Gastrocnemius medialis (tissue), 4 donors: ENCODE measurements around the gene DOCK4. TPM values are rescaled to one million over a fixed set of nuclear protein-coding genes. Genes with fewer than 3 reads are reported as not detected.

ENCODE experiments used
- ATAC-seq, 2 donors: fragments of 150-250 bp; one replicate each; pipeline ENCODE4 v1.9.1; 2016
- DNase-seq, 2 donors: peaks; one replicate each; pipeline ENCODE4 v3.0.0-alpha.2; 2019
- H3K27ac ChIP-seq, 4 donors: fragments of 200-600 bp; sonication (generic); 1 replicate in 1 of 4; 2 replicates in 3 of 4; pipeline ENCODE4 v1.5.1; 2016 to 2018; ENCODE audit warnings: mild to moderate bottlenecking in 2 of 4, moderate library complexity in 1 of 4
- H3K27me3 ChIP-seq, 3 donors: fragments of 200-600 bp; sonication (generic) in 2 of 3; 1 replicate in 1 of 3; 2 replicates in 2 of 3; pipeline versions ENCODE4 v1.5.1 to v1.6.0; 2016 to 2019; ENCODE audit warnings: mild to moderate bottlenecking in 1 of 3, moderate library complexity in 1 of 3
- H3K36me3 ChIP-seq, 2 donors: fragments of 200-600 bp; sonication (generic) in 1 of 2; one replicate each; pipeline ENCODE4 v1.5.1; 2017 to 2018
- H3K4me1 ChIP-seq, 2 donors: fragments of 200-600 bp; sonication (generic) in 1 of 2; one replicate each; pipeline ENCODE4 v1.5.1; 2016 to 2017; ENCODE audit warnings: mild to moderate bottlenecking in 2 of 2
- H3K4me3 ChIP-seq, 4 donors: fragments of 200-600 bp; sonication (generic) in 3 of 4; 1 replicate in 1 of 4; 2 replicates in 3 of 4; pipeline ENCODE4 v1.5.1; 2016 to 2019; ENCODE audit warnings: mild to moderate bottlenecking in 2 of 4
- H3K9me3 ChIP-seq, 3 donors: fragments of 200-600 bp; sonication (generic) in 2 of 3; 1 replicate in 1 of 3; 2 replicates in 2 of 3; pipeline ENCODE4 v1.5.1; 2016 to 2019
- CTCF ChIP-seq, 5 experiments: fragments of 450-650 bp in 3 of 5; fragments of 200-600 bp in 2 of 5; sonication (generic) in 2 of 5; IDR thresholded peaks in 4 of 5; conservative IDR thresholded peaks in 1 of 5; 1 replicate in 4 of 5; 2 replicates in 1 of 5; pipeline ENCODE4 v1.5.1; 2016 to 2019; ENCODE audit warnings: antibody characterized with exemption in 5 of 5, mild to moderate bottlenecking in 3 of 5, moderate library complexity in 3 of 5
- POLR2A ChIP-seq, 2 donors: fragments of 450-650 bp; IDR thresholded peaks; one replicate each; pipeline ENCODE4 v1.6.1; 2017; ENCODE audit warnings: antibody characterized with exemption in 2 of 2, mild to moderate bottlenecking in 2 of 2, moderate library complexity in 2 of 2
- in situ Hi-C, 4 donors: fragments of 200-750 bp; cut with MboI; loops; one replicate each; pipeline versions ENCODE4 v1.15.0 to v1.8.0; 2017; ENCODE audit warnings: low sequenced_read_pairs in 4 of 4
- intact Hi-C: fragments of 100-400 bp; cut with DNase I; formaldehyde crosslinking; loops from one replicate; pipeline ENCODE4 v1.15.1; 2023; ENCODE audit warnings: low total_unique reads
- total RNA-seq, 4 donors: library from RNA; depleted of rRNA; stranded (reverse); fragments of >200 nt; gene quantifications; one replicate each; pipeline versions ENCODE4 v1.1.0 to v1.2.3, GENCODE V29; 2016

Gene DOCK4
- total RNA-seq: 10 to 100 TPM in 2 of 4 donors, 1 to 10 TPM in 2; 8.7 to 12.0 (median 10.2) TPM

GRCh38 chr7:112206238-112206990 is at the start of gene DOCK4, which contains the start of gene ZNF277:
TSS of gene DOCK4 (minus strand) at chr7:112206399. CDS start at chr7:112206138, 261 bp downstream.
TSS of gene ZNF277 (plus strand) at chr7:112206695. CDS start at chr7:112206717, 22 bp downstream.
- H3K27me3 ChIP-seq: no peaks in the 10 kb centered on the region
- in situ Hi-C loops (loop anchor here in 2 of 4 donors (10.0 to 25.0 kb wide), 3 partner anchors 248 to 644 kb away; partner anchors contain the start of genes IFRD1 (in 1 of the 2), IMMP2L (in 1 of the 2) and LSMEM1 (in 1 of the 2)), intact Hi-C loops (loop anchor here (1.0 to 5.0 kb wide), 5 partner anchors 186 to 734 kb away; partner anchors contain the start of genes IFRD1, LSMEM1 and TMEM168)
- peak; percentile 98 for DNase-seq
- H3K27ac ChIP-seq: peak within 1 kb of the TSS; percentile 84 to 91 (median 87)
- TF ChIP-seq POLR2A (IDR thresholded peaks at IDR 0.05) (peak; percentile 82 to 94), CTCF (IDR thresholded peaks at IDR 0.05 in 4 of 5, conservative IDR thresholded peaks at IDR 0.05 in 1 of 5) (no peak)
- peak; percentile 92 to 95 for ATAC-seq
- peaks cover 26 to 39% of the 10 kb centered on the region in 2 donors for H3K4me1 ChIP-seq
- H3K4me3 ChIP-seq: peak within 1 kb of the TSS; percentile 84 to 96 (median 88)
- no peaks in the 10 kb centered on the region for H3K9me3 ChIP-seq
- H3K36me3 ChIP-seq: no peaks in the 10 kb centered on the region

GRCh38 chr7:112255388-112255720 is 49.2 kb upstream of the DOCK4 start:
- no peak for ATAC-seq
- Histone ChIP-seq H3K27ac (no peak overlapping the region), H3K27me3 (no peaks in the 10 kb centered on the region), H3K36me3 (no peaks in the 10 kb centered on the region), H3K9me3 (no peaks in the 10 kb centered on the region), H3K4me1 (no peaks in the 10 kb centered on the region), H3K4me3 (no peak overlapping the region)
- intact Hi-C loops: no loop called here
- no peak for DNase-seq
- in situ Hi-C loops: no loop called here
- TF ChIP-seq POLR2A (IDR thresholded peaks at IDR 0.05): no peak
- TF ChIP-seq CTCF (IDR thresholded peaks at IDR 0.05 in 4 of 5, conservative IDR thresholded peaks at IDR 0.05 in 1 of 5): no peak

GRCh38 chr7:112254709-112255387 is 48.6 kb upstream of the DOCK4 start:
- Histone ChIP-seq H3K9me3 (no peaks in the 10 kb centered on the region), H3K27ac (no peak overlapping the region), H3K27me3 (no peaks in the 10 kb centered on the region), H3K4me3 (no peak overlapping the region), H3K4me1 (no peaks in the 10 kb centered on the region), H3K36me3 (no peaks in the 10 kb centered on the region)
- intact Hi-C loops (no loop called here), in situ Hi-C loops (no loop called here)
- ATAC-seq (no peak), DNase-seq (no peak)
- TF ChIP-seq CTCF (IDR thresholded peaks at IDR 0.05 in 4 of 5, conservative IDR thresholded peaks at IDR 0.05 in 1 of 5): no peak
- no peak for TF ChIP-seq POLR2A (IDR thresholded peaks at IDR 0.05)

- Histone ChIP-seq H3K9me3 (no peaks in the 10 kb centered on the region), H3K4me1 (no peaks in the 10 kb centered on the region), H3K27ac (no peak overlapping the region), H3K36me3 (no peaks in the 10 kb centered on the region), H3K27me3 (no peaks in the 10 kb centered on the region), H3K4me3 (no peak overlapping the region)
- in situ Hi-C loops: no loop called here
- TF ChIP-seq CTCF (IDR thresholded peaks at IDR 0.05 in 4 of 5, conservative IDR thresholded peaks at IDR 0.05 in 1 of 5): no peak
- DNase-seq: no peak
- intact Hi-C loops: no loop called here
- ATAC-seq: no peak
These were observed 48.0 kb upstream of the DOCK4 start for GRCh38 chr7:112254156-112254555.
